Mesendoderm (in vitro differentiated cells): ENCODE results near the gene CAPZB.
"Not testable (repeated sequence)": the region's sequence is repeated elsewhere in the genome, so short reads cannot be mapped to it uniquely, and the experiment has no call there.

Experiments used
- DNase-seq: peaks from one replicate; pipeline ENCODE4 v3.0.0; 2013
- H2AK5ac ChIP-seq: 2 replicates; pipeline ENCODE4 v1.6.1; 2013; ENCODE audit warnings: low read length, inconsistent platforms
- H2BK120ac ChIP-seq: 2 replicates; pipeline ENCODE4 v1.6.1; 2013; ENCODE audit warnings: low read depth, mild to moderate bottlenecking, low read length, moderate library complexity, mixed read lengths
- H2BK15ac ChIP-seq: replicated peaks from 2 replicates; pipeline ENCODE4 v1.6.1; 2013; ENCODE audit warnings: low read depth, mild to moderate bottlenecking, moderate library complexity
- H2BK5ac ChIP-seq: 2 replicates; pipeline ENCODE4 v1.6.1; 2013; ENCODE audit warnings: low read length, inconsistent platforms
- H3K18ac ChIP-seq: 2 replicates; pipeline ENCODE4 v1.6.1; 2013; ENCODE audit warnings: mild to moderate bottlenecking, low read length, mixed read lengths
- H3K23ac ChIP-seq: one replicate; pipeline ENCODE4 v1.6.1; 2013; ENCODE audit warnings: low read length
- H3K27ac ChIP-seq: 2 replicates; pipeline ENCODE4 v1.5.1; 2013; ENCODE audit warnings: low read depth, mild to moderate bottlenecking, inconsistent platforms, low read length, moderate library complexity
- H3K27me3 ChIP-seq: 2 replicates; pipeline ENCODE4 v1.6.1; 2013; ENCODE audit warnings: low read length, control low read depth, mild to moderate bottlenecking, inconsistent platforms; ENCODE audit not compliant: insufficient read depth, poor library complexity
- H3K36me3 ChIP-seq: 2 replicates; pipeline ENCODE4 v1.6.1; 2013; ENCODE audit warnings: low read length, inconsistent platforms; ENCODE audit not compliant: control insufficient read depth, insufficient read depth
- H3K4ac ChIP-seq: one replicate; pipeline ENCODE4 v1.6.1; 2013; ENCODE audit warnings: low read depth, mild to moderate bottlenecking, low read length, moderate library complexity
- H3K4me1 ChIP-seq: 2 replicates; pipeline ENCODE4 v1.6.1; 2013; ENCODE audit warnings: low read depth, low read length, inconsistent platforms; ENCODE audit not compliant: control insufficient read depth
- H3K4me2 ChIP-seq: 2 replicates; pipeline ENCODE4 v1.6.1; 2013; ENCODE audit warnings: low read length
- H3K4me3 ChIP-seq: 2 replicates; pipeline ENCODE4 v1.5.1; 2013; ENCODE audit warnings: mild to moderate bottlenecking, low read length
- H3K56ac ChIP-seq: one replicate; pipeline ENCODE4 v1.6.1; 2013; ENCODE audit warnings: low read length
- H3K79me1 ChIP-seq: 2 replicates; pipeline ENCODE4 v1.6.1; 2013; ENCODE audit warnings: low read length, inconsistent platforms
- H3K79me2 ChIP-seq: 2 replicates; pipeline ENCODE4 v1.6.1; 2013; ENCODE audit warnings: mild to moderate bottlenecking, low read length; ENCODE audit not compliant: control insufficient read depth, insufficient read depth
- H3K9ac ChIP-seq: 2 replicates; pipeline ENCODE4 v1.6.1; 2013; ENCODE audit warnings: low read length, inconsistent platforms
- H4K5ac ChIP-seq: one replicate; pipeline ENCODE4 v1.6.1; 2013; ENCODE audit warnings: low read length
- H4K8ac ChIP-seq: one replicate; pipeline ENCODE4 v1.6.1; 2013; ENCODE audit warnings: low read depth, mild to moderate bottlenecking, control low read depth, low read length, moderate library complexity
- WGBS: extraction: QIAGEN DNeasy Blood & Tissue Kit; methylation state at CpG from one replicate; pipeline ENCODE4 v1.1.7; 2013; ENCODE audit warnings: low lambda C conversion rate, missing lambda C conversion rate; ENCODE audit not compliant: insufficient coverage; ENCODE audit errors: extremely low coverage; 5-methylcytosine and 5-hydroxymethylcytosine counted together

Gene CAPZB

DNA sequence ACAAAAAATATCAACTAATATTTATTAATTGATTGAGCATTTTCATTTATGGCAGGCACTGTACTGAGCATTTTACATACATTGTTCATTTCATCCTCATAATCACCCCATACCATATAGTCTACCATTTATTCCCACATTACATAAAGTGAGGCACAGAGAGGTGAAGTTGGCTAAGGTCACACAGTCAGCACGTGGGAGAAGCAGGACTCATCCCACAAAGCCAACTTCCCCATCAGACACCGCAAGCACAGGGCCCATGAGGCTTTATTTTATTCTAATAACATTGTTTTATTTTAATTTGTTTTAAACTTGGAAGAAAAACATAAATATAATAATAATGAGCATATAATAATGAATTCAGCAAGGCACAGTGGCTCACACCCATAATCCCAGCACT lies 43.1 kb upstream of the CAPZB start:
- no peaks in the 10 kb centered on the region for H3K27me3 ChIP-seq
- H3K23ac ChIP-seq: no peak overlapping the region
- DNase-seq: no peak
- no peak overlapping the region for H2BK120ac ChIP-seq
- no peak overlapping the region for H4K8ac ChIP-seq
- H4K5ac ChIP-seq: no peak overlapping the region
- H3K79me1 ChIP-seq: no peaks in the 10 kb centered on the region
- no peak overlapping the region for H2BK15ac ChIP-seq
- no peak overlapping the region for H3K4me2 ChIP-seq
- no peak overlapping the region for H3K4me3 ChIP-seq
- H2BK5ac ChIP-seq: no peak overlapping the region
- no peak overlapping the region for H3K4ac ChIP-seq
- no CpG with 5 or more reads among the region's 2 CpGs for WGBS
- H3K56ac ChIP-seq: no peak overlapping the region
- H3K4me1 ChIP-seq: no peaks in the 10 kb centered on the region
- H3K27ac ChIP-seq: no peak overlapping the region
- no peak overlapping the region for H3K9ac ChIP-seq
- H2AK5ac ChIP-seq: no peak overlapping the region
- H3K36me3 ChIP-seq: no peaks in the 10 kb centered on the region
- H3K18ac ChIP-seq: no peak overlapping the region
- H3K79me2 ChIP-seq: no peaks in the 10 kb centered on the region

DNA sequence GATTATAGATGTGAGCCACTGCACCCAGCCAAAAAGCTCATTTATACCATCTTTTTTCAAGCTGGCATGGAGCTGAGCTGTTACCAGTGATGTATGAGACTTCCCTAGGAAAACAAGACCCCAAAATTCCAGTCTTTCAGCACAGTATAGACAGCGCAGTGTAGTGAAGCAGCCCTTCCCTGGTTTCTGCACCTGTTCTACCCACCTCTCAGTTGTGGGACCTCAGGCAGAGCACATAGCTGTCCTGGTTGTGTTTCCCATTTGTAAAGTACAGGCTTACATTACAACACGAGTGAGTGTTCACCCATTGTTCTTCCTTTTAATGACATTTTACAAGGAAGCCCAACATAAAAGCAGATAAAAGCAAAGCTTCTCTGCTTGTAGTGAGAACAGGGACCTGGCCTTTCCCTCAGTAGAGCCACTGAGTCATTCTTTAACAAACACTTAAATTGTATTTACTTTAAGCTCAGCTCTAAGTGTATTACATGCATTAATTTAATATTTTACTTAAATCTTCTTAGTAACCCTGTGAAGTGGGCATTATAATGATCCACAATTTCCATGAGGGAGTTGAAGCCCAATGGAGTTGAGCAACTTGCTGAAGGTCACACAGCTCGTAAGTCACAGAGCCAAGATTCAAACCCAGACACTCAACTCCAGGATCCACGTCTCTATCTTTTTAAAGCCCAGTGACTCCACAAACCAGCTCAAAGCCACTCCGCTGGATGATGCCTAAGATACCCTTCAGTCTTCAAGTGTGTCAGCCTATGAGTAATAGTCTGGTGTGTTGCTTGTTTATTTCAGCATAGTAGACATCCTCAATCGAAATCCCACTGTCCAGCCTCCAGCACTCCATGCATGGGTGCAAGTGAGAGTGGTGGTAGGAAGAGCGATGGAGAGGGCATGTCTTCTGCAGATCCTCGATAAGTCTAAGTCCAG lies 40.5 kb upstream of the CAPZB start:
- no peaks in the 10 kb centered on the region for H3K36me3 ChIP-seq
- H3K27me3 ChIP-seq: no peaks in the 10 kb centered on the region
- no peak overlapping the region for H4K8ac ChIP-seq
- no peaks in the 10 kb centered on the region for H3K4me1 ChIP-seq
- H3K4me2 ChIP-seq: no peak overlapping the region
- H2BK15ac ChIP-seq: no peak overlapping the region
- no peak overlapping the region for H2BK120ac ChIP-seq
- H3K56ac ChIP-seq: no peak overlapping the region
- DNase-seq: no peak
- no peaks in the 10 kb centered on the region for H3K79me1 ChIP-seq
- no peak overlapping the region for H4K5ac ChIP-seq
- H3K4me3 ChIP-seq: no peak overlapping the region
- no peak overlapping the region for H2BK5ac ChIP-seq
- H3K4ac ChIP-seq: no peak overlapping the region
- H3K18ac ChIP-seq: no peak overlapping the region
- H3K23ac ChIP-seq: no peak overlapping the region
- H2AK5ac ChIP-seq: no peak overlapping the region
- H3K79me2 ChIP-seq: no peaks in the 10 kb centered on the region
- no peak overlapping the region for H3K9ac ChIP-seq
- H3K27ac ChIP-seq: no peak overlapping the region
- no CpG with 5 or more reads among the region's 8 CpGs for WGBS

DNA sequence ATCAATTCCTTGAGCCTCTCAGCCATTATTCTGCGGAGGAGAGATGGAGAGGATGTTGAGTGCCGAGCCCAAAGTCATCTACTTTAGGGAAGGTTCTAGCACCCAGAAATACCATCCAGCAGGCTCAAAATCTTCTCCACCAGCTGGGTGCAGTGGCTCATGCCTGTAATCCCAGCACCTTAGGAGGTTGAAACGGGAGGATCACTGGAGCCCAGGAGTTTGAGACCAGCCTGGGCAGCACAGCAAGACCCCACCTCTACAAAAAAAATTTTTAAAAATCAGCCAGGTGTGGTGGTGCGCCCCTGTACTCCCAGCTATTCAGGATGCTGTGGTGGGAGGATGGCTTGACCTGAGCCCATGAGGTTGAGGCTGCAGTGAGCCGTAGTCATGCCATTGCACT lies 39.5 kb upstream of the CAPZB start:
- Histone ChIP-seq H3K27ac (no peak overlapping the region), H2BK120ac (no peak overlapping the region), H3K18ac (no peak overlapping the region), H3K9ac (no peak overlapping the region), H2AK5ac (no peak overlapping the region), H4K8ac (no peak overlapping the region), H4K5ac (no peak overlapping the region), H3K4me1 (no peaks in the 10 kb centered on the region), H3K79me2 (no peaks in the 10 kb centered on the region), H2BK15ac (no peak overlapping the region), H3K27me3 (no peaks in the 10 kb centered on the region), H3K4me3 (no peak overlapping the region), H3K79me1 (no peaks in the 10 kb centered on the region), H3K23ac (no peak overlapping the region), H3K36me3 (no peaks in the 10 kb centered on the region), H3K56ac (no peak overlapping the region), H3K4me2 (no peak overlapping the region), H2BK5ac (no peak overlapping the region), H3K4ac (no peak overlapping the region)
- no CpG with 5 or more reads among the region's 5 CpGs for WGBS
- DNase-seq: no peak

DNA sequence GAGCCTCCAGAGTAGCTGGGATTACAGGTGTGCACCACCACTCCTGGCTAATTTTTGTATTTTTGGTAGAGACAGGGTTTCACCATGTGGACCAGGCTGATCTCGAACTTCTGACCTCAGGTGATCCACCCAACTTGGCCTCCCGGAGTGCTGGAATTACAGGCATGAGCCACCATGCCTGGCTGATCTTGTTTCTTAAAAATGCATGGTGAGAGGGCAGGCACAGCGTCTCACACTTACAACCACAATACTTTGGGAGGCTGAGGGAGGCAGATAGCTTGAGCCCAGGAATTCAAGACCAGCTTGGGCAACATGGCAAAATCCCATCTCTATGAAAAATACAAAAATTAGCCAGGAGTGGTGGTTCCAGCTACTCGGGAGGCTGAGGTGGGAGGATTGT lies 37.2 kb upstream of the CAPZB start:
- H3K27me3 ChIP-seq, H3K4ac ChIP-seq, H3K4me2 ChIP-seq, H4K8ac ChIP-seq, H3K9ac ChIP-seq, H3K56ac ChIP-seq, H2BK5ac ChIP-seq, H3K23ac ChIP-seq, H4K5ac ChIP-seq, H3K27ac ChIP-seq, H3K4me3 ChIP-seq, H2BK15ac ChIP-seq, H2AK5ac ChIP-seq, H3K18ac ChIP-seq, H3K4me1 ChIP-seq, H3K36me3 ChIP-seq, H3K79me1 ChIP-seq, H3K79me2 ChIP-seq, H2BK120ac ChIP-seq: not testable (repeated sequence)
- WGBS: no CpG with 5 or more reads among the region's 4 CpGs
- peak; percentile 51 for DNase-seq

DNA sequence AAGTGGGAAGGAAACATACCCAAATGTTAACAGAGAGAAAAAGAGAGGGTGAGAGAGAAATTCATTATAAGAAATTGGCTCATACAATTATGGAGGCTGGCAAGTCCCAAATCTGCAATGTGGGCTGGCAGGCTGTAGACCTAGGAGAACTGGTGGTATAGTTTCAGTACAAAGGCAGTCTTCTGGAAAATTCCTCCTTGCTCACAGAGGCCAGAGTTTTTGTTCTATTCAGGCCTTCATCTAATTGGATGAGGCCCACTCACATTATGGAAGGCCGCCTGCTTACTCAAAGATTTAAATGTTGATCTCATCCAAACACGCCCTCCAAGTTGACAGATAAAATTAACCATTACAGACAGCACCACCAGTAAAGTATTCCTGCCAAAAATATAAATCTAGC lies 36.1 kb upstream of the CAPZB start:
- Histone ChIP-seq H2BK5ac (no peak overlapping the region), H2BK120ac (no peak overlapping the region), H3K56ac (no peak overlapping the region), H3K79me2 (no peaks in the 10 kb centered on the region), H3K27ac (no peak overlapping the region), H3K4me2 (no peak overlapping the region), H3K79me1 (no peaks in the 10 kb centered on the region), H4K8ac (no peak overlapping the region), H3K9ac (no peak overlapping the region), H3K18ac (no peak overlapping the region), H3K4me1 (no peaks in the 10 kb centered on the region), H2AK5ac (no peak overlapping the region), H4K5ac (no peak overlapping the region), H3K4me3 (no peak overlapping the region), H3K27me3 (no peaks in the 10 kb centered on the region), H2BK15ac (no peak overlapping the region), H3K36me3 (no peaks in the 10 kb centered on the region), H3K4ac (no peak overlapping the region), H3K23ac (no peak overlapping the region)
- no peak for DNase-seq
- WGBS: no CpG with 5 or more reads among the region's 2 CpGs

DNA sequence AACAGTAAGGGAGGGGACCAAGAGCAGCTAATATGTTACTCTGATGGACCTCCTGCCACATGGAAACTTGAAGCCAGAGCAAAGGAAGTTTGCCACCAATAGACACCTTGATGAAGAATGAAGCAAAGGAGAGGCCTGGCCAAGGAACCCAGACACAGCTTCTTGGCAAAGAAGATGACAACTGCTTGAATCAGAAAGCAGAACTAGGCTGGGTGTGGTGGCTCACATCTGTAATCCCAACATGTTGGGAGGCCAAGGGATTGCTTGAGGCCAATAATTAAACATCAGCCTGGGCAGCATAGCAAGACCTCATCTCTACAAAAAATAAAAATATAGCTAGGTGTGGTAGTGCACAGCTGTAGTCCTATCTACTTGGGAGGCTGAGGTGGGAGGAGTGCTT lies 31.7 kb upstream of the CAPZB start:
- Histone ChIP-seq H3K4me2 (no peak overlapping the region), H2BK5ac (no peak overlapping the region), H3K56ac (no peak overlapping the region), H2BK120ac (no peak overlapping the region), H4K8ac (no peak overlapping the region), H4K5ac (no peak overlapping the region), H3K79me1 (no peaks in the 10 kb centered on the region), H3K79me2 (no peaks in the 10 kb centered on the region), H3K18ac (no peak overlapping the region), H3K36me3 (no peaks in the 10 kb centered on the region), H2BK15ac (no peak overlapping the region), H2AK5ac (no peak overlapping the region), H3K9ac (no peak overlapping the region), H3K4ac (no peak overlapping the region), H3K27ac (no peak overlapping the region), H3K27me3 (no peaks in the 10 kb centered on the region), H3K4me3 (no peak overlapping the region), H3K4me1 (no peaks in the 10 kb centered on the region), H3K23ac (no peak overlapping the region)
- no peak for DNase-seq
